HuH-7.5 (cell line): ENCODE results near the gene MINDY4.

Experiments used
- DNase-seq: peaks from one replicate; pipeline ENCODE4 v3.0.0; 2011; ENCODE audit warnings: low spot score

Gene MINDY4

DNA sequence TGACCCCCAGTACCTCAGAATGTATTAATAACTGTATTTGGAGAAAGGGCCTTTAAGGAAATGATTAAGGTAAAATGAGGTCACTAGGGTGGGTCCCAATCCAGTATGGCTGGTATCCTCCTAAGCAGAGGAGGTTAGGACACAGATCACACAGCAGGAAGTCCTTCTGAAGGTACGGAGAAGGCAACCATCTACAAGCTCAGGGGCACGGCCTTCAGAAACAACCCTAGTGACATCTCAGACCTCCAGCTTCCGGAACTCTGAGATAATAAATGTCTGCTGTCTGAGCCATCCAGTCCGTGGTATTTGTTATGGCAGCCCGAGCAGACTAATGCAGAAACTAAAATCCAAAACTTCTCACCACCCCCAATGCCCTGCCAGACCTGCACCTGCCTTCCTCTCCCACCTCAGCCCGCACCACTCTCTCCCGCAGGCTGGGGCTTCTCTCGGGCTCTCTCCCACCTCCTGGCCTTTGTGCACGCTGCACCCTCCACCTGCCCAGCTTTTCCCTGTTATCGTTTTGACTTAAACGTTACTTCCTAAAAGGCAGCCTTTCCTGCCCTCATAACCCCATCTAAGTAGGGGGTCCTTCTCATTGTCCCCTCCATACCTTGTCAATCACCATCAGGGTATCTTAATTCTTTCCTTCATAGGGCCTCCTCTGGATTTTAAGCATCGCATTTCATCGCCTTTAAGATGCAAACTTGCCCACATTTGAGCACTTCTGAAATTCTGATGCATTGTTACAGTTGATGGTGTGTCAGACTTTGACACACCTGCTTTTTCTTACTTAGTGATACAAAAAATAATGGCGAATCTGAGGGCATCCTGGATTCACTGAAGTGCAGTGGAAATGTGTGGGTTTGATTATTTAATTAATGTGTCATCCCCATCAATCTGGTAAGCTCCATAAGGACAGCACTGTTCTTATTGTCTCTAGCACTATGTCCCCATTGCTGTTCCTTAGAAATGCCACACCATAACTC, 108.2 kb downstream of the MINDY4 start:
- no peak for DNase-seq

- DNase-seq, result no peak
Measured at GRCh38 chr7:30880125-30880720, 109.0 kb downstream of the MINDY4 start.

GRCh38 chr7:30880941-30881340, 109.7 kb downstream of the MINDY4 start:
- no peak for DNase-seq

DNA sequence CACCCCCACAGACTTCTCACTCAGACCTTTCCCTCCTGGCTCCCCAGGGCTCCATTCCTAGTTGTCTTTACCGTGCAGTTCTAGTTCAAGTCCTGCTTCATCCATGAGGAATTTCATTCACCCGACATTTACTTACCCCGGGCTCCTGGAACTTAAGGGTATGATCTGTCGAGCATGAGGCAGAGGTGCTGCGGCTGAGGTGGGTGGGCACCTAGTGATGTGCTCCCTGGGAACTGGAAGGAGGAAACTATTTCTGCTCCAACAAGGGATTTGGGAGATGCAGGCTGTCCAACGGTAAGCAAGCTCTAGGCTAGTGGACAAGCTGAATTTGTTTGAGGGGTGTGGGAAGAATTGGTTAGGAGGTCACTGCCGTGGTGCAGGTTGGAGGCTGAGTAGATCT, 110.2 kb downstream of the MINDY4 start:
- DNase-seq, result no peak

GRCh38 chr7:30884881-30885280, 113.7 kb downstream of the MINDY4 start:
- DNase-seq, result no peak

DNA sequence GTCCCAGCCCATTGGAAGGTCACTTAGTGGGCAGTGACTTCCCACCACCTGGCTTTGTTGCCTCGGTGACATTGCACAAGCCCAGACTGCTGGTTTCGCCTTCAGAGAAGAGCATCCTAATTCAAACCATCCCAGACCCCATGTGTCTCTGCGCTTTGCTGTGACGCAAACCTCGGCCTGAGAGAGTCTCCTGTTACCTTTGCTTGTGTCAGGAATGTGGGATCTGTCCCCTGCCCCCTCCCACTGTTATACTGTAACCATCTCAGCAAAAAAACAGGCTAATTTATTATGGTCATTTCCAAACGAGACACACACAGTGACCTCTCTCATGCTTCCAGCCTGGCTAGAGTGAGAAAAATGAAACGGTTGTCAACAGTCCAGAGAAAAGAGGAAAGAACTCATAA, 115.4 kb downstream of the MINDY4 start:
- DNase-seq, result no peak

- no peak for DNase-seq
Measured at GRCh38 chr7:30887464-30887872, 116.3 kb downstream of the MINDY4 start.

GRCh38 chr7:30888747-30889146, 117.5 kb downstream of the MINDY4 start:
- no peak for DNase-seq

GRCh38 chr7:30890226-30890625, 119.0 kb downstream of the MINDY4 start:
- DNase-seq, result no peak

DNA sequence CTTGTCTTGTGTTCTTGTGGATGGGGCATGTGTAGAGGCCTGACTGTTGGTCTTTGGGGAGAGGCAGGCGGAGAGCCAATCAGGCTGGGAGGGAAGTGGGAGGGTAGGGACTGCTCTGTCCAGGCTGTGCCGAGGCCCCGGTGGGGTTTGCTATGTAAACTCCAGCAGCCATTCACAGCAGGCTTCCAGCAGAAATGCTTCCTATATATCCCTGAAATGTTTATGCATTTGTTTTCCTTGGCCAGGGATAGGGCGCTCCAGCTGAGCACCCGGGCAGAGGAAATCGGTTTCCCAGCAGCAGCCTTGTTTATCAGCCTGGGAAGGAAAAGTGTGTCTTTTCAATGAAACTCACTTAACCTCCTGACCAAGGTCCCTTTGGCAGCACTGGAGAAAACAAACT, 122.1 kb downstream of the MINDY4 start:
- no peak for DNase-seq

DNA sequence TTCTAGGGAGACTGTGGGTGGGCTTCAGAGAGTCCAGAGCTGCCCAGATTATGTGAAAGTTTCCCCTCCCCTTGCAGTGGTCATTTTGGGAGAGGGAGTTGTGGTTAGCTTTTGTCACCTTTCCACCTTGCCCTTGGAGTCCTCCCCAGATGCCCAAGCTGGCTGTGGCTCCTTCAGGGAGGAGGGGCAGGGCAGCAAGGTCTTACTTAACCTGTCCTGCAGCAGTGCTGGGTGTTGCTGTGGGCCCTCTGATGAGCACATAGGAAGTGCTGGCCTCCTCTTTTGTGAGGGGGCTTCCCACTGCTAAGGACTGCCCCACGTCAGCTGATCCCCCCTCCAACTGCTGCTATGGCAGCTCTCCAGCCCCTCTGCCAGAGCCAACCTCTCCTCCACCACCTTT, 122.8 kb downstream of the MINDY4 start:
- no peak for DNase-seq

GRCh38 chr7:30894866-30895605, 123.8 kb downstream of the MINDY4 start:
- no peak for DNase-seq

GRCh38 chr7:30896036-30896435, 124.8 kb downstream of the MINDY4 start:
- no peak for DNase-seq

GRCh38 chr7:30896783-30897637, 125.8 kb downstream of the MINDY4 start:
- DNase-seq, result no peak

- DNase-seq, result no peak
Measured at GRCh38 chr7:30897770-30898169, 126.6 kb downstream of the MINDY4 start.

- no peak for DNase-seq
Measured at GRCh38 chr7:30898411-30898810, 127.2 kb downstream of the MINDY4 start.

GRCh38 chr7:30899066-30899465, 127.8 kb downstream of the MINDY4 start:
- DNase-seq, result no peak

GRCh38 chr7:30899630-30900029, 128.4 kb downstream of the MINDY4 start:
- DNase-seq, result no peak

DNA sequence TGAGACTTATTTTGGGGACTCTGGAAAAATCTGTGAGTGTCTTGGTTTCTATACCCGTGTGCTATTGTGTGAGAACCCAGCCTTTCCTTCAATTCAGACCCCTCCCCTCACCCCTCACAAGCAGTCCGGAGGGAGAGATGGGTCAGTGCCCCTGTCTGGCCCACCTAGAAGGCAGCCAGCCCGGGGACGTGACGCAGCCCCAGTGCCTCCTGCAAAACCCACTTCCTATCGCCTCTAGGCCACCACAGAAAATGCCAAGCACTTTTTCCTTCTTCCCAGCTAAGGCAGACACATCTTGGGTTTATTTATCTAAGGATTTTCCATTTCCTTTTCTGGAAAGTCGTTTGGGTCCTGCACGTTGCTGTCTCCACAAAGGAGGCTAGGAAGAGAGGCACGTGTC, 128.8 kb downstream of the MINDY4 start:
- DNase-seq, result no peak

GRCh38 chr7:30900803-30901362, 129.7 kb downstream of the MINDY4 start:
- DNase-seq, result no peak

DNA sequence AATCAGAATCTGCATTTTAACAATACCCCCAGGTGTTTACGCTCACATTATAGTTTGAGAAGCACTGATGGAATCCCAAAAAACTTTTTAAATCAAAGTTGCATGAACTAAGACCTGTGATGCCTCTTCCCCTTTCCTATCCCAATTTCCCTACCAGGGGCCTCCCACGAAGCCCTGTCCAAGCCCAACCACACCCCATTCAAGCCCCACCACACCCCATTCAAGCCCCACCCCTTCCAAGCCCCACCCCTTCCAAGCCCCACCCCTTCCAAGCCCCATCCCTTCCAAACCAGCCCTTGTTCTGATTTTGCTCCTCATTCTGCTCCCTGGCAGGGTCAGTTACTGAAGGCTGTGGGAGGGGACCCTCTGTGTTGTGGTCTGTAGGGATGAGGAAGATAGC, 130.6 kb downstream of the MINDY4 start:
- DNase-seq, result no peak
